GM12801 (cell line): ENCODE results near the gene NEMF.

Source experiments
- TF ChIP-seq, protein P1 (sequence below): IDR thresholded peaks from one replicate; pipeline ENCODE4 v1.5.1; 2011; ENCODE audit warnings: control low read depth; ENCODE audit not compliant: insufficient read length; ENCODE audit errors: extremely low read depth

Gene NEMF

DNA sequence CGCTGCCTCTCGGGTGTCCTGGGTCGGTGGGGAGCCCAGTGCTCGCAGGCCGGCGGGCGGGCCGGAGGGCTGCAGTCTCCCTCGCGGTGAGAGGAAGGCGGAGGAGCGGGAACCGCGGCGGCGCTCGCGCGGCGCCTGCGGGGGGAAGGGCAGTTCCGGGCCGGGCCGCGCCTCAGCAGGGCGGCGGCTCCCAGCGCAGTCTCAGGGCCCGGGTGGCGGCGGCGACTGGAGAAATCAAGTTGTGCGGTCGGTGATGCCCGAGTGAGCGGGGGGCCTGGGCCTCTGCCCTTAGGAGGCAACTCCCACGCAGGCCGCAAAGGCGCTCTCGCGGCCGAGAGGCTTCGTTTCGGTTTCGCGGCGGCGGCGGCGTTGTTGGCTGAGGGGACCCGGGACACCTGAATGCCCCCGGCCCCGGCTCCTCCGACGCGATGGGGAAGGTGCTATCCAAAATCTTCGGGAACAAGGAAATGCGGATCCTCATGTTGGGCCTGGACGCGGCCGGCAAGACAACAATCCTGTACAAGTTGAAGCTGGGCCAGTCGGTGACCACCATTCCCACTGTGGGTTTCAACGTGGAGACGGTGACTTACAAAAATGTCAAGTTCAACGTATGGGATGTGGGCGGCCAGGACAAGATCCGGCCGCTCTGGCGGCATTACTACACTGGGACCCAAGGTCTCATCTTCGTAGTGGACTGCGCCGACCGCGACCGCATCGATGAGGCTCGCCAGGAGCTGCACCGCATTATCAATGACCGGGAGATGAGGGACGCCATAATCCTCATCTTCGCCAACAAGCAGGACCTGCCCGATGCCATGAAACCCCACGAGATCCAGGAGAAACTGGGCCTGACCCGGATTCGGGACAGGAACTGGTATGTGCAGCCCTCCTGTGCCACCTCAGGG, 41.0 kb upstream of the NEMF start:
- TF ChIP-seq, protein P1, sequence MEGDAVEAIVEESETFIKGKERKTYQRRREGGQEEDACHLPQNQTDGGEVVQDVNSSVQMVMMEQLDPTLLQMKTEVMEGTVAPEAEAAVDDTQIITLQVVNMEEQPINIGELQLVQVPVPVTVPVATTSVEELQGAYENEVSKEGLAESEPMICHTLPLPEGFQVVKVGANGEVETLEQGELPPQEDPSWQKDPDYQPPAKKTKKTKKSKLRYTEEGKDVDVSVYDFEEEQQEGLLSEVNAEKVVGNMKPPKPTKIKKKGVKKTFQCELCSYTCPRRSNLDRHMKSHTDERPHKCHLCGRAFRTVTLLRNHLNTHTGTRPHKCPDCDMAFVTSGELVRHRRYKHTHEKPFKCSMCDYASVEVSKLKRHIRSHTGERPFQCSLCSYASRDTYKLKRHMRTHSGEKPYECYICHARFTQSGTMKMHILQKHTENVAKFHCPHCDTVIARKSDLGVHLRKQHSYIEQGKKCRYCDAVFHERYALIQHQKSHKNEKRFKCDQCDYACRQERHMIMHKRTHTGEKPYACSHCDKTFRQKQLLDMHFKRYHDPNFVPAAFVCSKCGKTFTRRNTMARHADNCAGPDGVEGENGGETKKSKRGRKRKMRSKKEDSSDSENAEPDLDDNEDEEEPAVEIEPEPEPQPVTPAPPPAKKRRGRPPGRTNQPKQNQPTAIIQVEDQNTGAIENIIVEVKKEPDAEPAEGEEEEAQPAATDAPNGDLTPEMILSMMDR = no peak

DNA sequence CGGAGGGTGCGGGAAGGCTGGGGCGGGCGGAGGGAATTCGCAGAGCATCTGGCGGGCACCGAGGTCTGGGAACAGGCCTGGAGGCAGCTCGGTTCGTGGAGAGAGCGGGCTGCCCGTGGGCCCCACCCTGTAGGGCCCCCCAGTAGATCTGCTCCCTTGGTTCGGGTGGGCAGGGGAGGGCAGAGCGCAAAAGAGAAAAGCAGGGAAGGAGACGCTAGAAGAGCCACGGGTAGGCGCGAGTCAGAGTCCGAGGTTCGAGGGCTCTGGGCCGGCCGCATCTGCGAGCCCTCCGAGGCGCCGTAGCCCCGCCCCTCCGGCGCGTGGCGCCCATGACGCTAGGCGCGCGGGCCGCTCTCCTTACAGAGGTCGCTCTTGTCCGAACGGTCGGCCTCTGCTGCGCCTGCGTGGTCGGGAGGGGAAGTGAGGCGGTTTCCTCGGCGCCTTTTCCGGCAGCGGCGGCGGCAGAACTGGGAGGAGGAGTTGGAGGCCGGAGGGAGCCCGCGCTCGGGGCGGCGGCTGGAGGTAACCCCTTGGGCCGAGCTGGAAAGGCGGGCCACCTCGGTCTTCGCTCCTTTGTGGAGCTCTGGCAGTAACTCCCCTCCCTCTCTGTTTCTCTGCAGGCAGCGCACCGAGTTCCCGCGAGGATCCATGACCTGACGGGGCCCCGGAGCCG, 40.2 kb upstream of the NEMF start, which contains the start of gene ARF6:
ARF6 (plus strand) TSS at position 447 of the 673 bp plus-strand sequence. CDS start 655 bp downstream, outside the sequence.
- TF ChIP-seq, protein P1 = no peak

DNA sequence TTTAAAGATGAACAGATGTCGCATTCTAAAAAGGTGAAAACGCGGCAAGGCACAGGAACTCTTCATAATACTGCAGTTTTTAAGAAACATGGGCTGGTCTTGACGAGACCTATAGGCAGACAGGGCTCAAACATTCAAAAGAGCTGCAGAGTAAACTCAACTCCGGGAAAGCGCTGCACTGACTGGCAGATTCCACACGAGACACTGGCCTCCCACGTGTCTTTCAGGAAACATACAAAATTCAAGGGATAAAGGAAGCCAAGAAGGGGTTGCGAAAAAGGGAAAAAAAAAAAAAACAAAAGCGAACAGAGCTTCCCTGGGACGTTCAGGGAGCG, 39.7 kb upstream of the NEMF start:
- TF ChIP-seq, protein P1 = no peak

DNA sequence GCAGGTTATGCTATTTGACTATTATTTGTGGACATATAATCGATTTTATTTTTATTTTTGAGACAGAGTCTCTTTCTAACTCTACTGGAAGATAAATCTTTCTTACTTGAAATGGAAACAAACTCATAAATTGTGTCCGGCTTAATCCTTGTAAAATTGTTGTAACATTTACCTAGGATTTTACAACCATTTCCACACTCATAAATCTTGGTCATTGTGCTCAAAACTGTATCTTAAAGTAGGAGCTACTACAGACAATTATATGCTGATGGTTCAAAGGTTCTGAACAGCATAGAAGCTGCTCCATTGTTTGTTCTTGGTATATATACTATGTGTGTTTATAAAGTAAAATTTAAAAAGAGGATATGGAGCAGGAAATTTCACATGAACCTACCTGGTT, 35.7 kb upstream of the NEMF start:
- TF ChIP-seq, protein P1 = no peak

DNA sequence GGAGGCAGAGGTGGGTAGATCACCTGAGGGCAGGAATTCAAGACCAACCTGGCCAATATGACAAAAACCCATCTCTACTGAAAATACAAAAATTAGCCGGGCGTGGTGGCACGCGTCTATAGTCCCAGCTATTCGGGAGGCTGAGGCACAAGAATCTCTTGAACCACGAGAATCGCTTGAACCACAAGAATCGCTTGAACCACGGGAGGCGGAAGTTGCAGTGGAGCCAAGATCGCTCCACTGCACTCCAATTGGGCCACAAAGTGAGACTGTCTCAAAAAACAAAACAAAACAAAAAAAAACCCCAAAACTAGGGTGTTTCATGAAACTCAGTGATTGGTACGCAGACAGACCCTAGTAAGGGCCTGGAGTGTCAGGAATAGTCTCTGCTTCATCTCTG, 33.9 kb upstream of the NEMF start:
- TF ChIP-seq, protein P1 = no peak

DNA sequence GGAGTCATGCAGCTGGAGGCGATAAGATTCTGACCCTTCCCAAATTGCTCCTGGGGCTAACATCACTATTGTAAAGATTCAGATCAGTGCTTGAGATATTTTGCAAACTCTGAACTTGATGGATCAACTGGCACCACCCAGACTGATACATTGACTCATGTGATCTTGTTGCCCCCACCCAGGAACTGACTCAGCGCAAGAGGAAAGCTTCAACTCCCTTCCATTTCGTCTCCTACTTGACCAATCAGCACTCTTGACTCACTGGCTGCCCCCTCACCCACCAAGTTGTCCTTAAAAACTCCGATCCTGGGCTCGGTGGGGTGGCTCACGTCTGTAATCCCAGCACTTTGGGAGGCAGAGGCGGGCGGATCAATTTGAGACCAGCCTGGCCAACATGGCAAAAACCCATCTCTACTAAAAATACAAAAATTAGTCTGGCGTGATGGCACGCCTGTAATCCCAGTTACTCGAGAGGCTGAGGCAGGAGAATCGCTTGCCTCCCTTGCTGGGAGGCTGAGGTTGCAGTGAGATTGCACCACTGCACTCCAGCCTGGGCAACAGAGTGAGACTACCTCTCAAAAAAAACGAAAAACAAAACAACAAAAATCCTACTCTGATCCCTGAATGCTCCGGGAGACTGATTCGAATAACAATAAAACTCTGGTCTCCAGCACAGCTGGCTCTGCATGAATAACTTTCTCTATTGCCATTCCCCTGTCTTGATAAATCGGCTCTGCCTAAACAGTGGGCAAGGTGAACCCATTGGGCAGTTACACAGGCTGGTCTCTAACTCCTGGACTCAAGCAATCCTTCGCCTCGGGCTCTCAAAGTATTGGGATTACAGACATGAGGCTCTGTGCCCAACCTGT, 30.5 kb upstream of the NEMF start:
- TF ChIP-seq, protein P1 = no peak
